ENCODE results near the gene DMRTB1. TPM values are rescaled to one million over a fixed set of nuclear protein-coding genes. Genes with fewer than 3 reads are reported as not detected.
A peak's percentile ranks its signal among the peaks of the same experiment; 100 is the strongest.

Gene DMRTB1
- total and polyA plus RNA-seq, 2 of the 8 experiments (the other 6 are each of a cell fraction or from before 2014, with no cell fraction given), result 0.06 to 0.35 TPM

DNA sequence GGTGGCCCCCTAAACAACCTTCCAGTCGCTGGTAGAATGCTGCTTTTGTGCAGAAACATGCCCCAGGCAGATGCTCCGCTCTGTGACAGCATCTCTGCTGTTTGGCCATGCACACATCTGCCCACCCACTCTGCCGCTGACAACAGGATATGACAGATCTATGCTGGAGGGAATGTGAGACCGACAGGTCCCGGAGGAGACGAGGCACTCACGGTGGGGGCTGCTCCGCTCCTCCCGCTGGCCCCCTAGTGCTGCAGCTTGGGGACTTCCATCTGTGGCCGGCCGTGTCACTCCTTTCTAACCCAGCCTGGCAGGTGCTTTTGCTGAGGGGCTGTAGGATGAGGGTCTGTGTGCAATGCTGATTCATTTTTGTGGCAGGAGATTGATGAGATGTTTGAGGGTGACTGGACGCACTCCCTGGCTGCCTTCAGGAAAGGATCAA is 49.1 kb upstream of the DMRTB1 start:
- Histone ChIP-seq H3K36me3 (ENCODE audit: control insufficient read depth in 2 of 4, insufficient read depth in 4 of 4, low read length in 3 of 4) (no peaks in the 10 kb centered on the region), H3K4me1 (replicated peaks in 1 of 4; ENCODE audit: control insufficient read depth in 3 of 4, insufficient read depth in 4 of 4, low read length in 3 of 4) (peaks cover 0 to 8% (median 2%) of the 10 kb centered on the region in 4 experiments; a peak in 4 of 7 replicates), H3K27me3 (replicated peaks in 1 of 4; ENCODE audit: control insufficient read depth in 3 of 4, extremely low read depth in 1 of 4, insufficient read depth in 3 of 4, low read length in 3 of 4) (no peaks in the 10 kb centered on the region; a peak in 3 of 7 replicates), H3K9ac (replicated peaks in 1 of 4; ENCODE audit: extremely low read depth in 1 of 4, low read depth in 3 of 4, low read length in 3 of 4) (no peak overlapping the region), H3K14ac (ENCODE audit: insufficient read length) (no peak overlapping the region), H4K20me1 (replicated peaks in 1 of 2; ENCODE audit: control insufficient read depth in 1 of 2, insufficient read depth in 2 of 2, low read length in 2 of 2) (no peaks in the 10 kb centered on the region), H3K4me3 (ENCODE audit: extremely low read depth in 1 of 4, insufficient read depth in 2 of 4, low read depth in 3 of 4, low read length in 4 of 4) (no peak overlapping the region), H3K79me2 (ENCODE audit: control insufficient read depth in 1 of 2, insufficient read depth in 2 of 2, low read length in 2 of 2) (no peaks in the 10 kb centered on the region), H3K23ac (ENCODE audit: insufficient read length) (no peak overlapping the region), H4K91ac (replicated peaks; ENCODE audit: insufficient read length, low read length) (no peak overlapping the region), H3K4me2 (ENCODE audit: insufficient read depth in 1 of 2, low read depth in 2 of 2, low read length in 2 of 2) (no peak overlapping the region), H3K18ac (ENCODE audit: extremely low read depth, low read length) (no peak overlapping the region; the same call in 1 of the 2 replicates), H2BK12ac (ENCODE audit: low read depth, low read length) (peak overlapping the region; percentile 96), H2BK15ac (ENCODE audit: low read length) (no peak overlapping the region; the same call in 1 of the 2 replicates), H3K9me3 (ENCODE audit: insufficient read depth in 2 of 2, low read depth in 1 of 2, low read length in 1 of 2) (no peaks in the 10 kb centered on the region), H2BK120ac (replicated peaks; ENCODE audit: low read depth, low read length) (no peak overlapping the region), H3K4ac (replicated peaks; ENCODE audit: insufficient read length, low read depth, low read length) (no peak overlapping the region), H2AFZ (ENCODE audit: low read length) (no peak overlapping the region), H2BK5ac (ENCODE audit: low read depth, low read length) (no peak overlapping the region), H3K23me2 (ENCODE audit: low read depth, low read length) (no peaks in the 10 kb centered on the region; the same call in 1 of the 2 replicates), H2BK20ac (ENCODE audit: low read length) (0 out of 2 replicates have a peak overlapping the region, but pooled peaks have one; percentile 74), H3K27ac (ENCODE audit: low read depth, low read length) (no peak overlapping the region), H4K8ac (ENCODE audit: extremely low read depth, insufficient read depth, low read length) (no peak overlapping the region), H3K79me1 (ENCODE audit: low read depth, low read length) (no peaks in the 10 kb centered on the region; the same call in 1 of the 2 replicates), H4K5ac (ENCODE audit: insufficient read length, low read depth, low read length) (no peak overlapping the region), H3K56ac (replicated peaks; ENCODE audit: insufficient read length, low read depth, low read length) (no peak overlapping the region), H2AK5ac (ENCODE audit: low read depth, low read length) (no peak overlapping the region)
- no peak for FAIRE-seq
- CTCF ChIA-PET (ENCODE audit: partially characterized antibody), result interaction anchor here (1.9 kb wide), 1 partner anchor 17 kb away, joined by 6 read pairs; no protein-coding TSS in a partner anchor
- POLR2A ChIA-PET (ENCODE audit: partially characterized antibody), result no interaction called here
- 81% methylated on average over 12 of the region's 12 CpGs; no CpG with 5 or more reads in 1 of the 2 experiments for WGBS, 2 experiments (ENCODE audit: extremely low coverage in 1 of 2, insufficient coverage in 1 of 2, insufficient read length in 1 of 2, insufficient replicate concordance in 2 of 2, low coverage in 1 of 2, low lambda C conversion rate in 2 of 2, missing lambda C conversion rate in 1 of 2)
- DNase-seq (ENCODE audit: low read depth in 1 of 2, low spot score in 2 of 2), result no peak
- no peak for TF ChIP-seq TCF12 (IDR thresholded peaks at IDR 0.05; ENCODE audit: low read depth, low read length)
